IMR-90 (cell line): ENCODE measurements around the gene ADGRG6. TPM values are rescaled to one million over a fixed set of nuclear protein-coding genes. Genes with fewer than 3 reads are reported as not detected.

Source experiments
- ATAC-seq: fragments of 200-7000 bp; cut with Tn5 transposase; 2 replicates; pipeline ENCODE4 v1.9.1; 2020; ENCODE audit warnings: low read depth, mild to moderate bottlenecking, moderate library complexity
- BruUV-seq: library from RNA; stranded (reverse); fragments of 400-500 nt; replicated peaks from 2 replicates; lab custom pipeline; 2021; lab: Mats Ljungman, UMichigan
- CTCF ChIA-PET: fragments of 300-600 bp; formaldehyde crosslinking; extraction: SDS; loops from one replicate; lab custom pipeline; 2021; ENCODE audit warnings: antibody characterized with exemption; lab: Yijun Ruan, JAX
- POLR2A ChIA-PET: fragments of 300-600 bp; sonication (Branson Sonifier 250); formaldehyde crosslinking; loops from one replicate; lab custom pipeline; 2022; ENCODE audit warnings: antibody characterized with exemption; ENCODE audit not compliant: unreplicated experiment; lab: Charles Lee
- DNase-seq: peaks from one replicate; pipeline ENCODE4 v3.0.0; 2013
- H2AFZ ChIP-seq: replicated peaks from 2 replicates; pipeline ENCODE3; 2013; ENCODE audit warnings: low read length, mild to moderate bottlenecking; ENCODE audit not compliant: poor library complexity
- H2AK5ac ChIP-seq: 2 replicates; pipeline ENCODE4 v1.6.1; 2013; ENCODE audit warnings: low read depth, low read length, inconsistent platforms
- H2AK9ac ChIP-seq: replicated peaks from 2 replicates; pipeline ENCODE3; 2013; ENCODE audit warnings: mild to moderate bottlenecking, low read depth, low read length, moderate library complexity; ENCODE audit not compliant: poor library complexity
- H2BK120ac ChIP-seq: 2 replicates; pipeline ENCODE4 v1.6.1; 2013; ENCODE audit warnings: low read depth, low read length, inconsistent platforms
- H2BK15ac ChIP-seq: 3 replicates; pipeline ENCODE4 v1.6.1; 2013; ENCODE audit warnings: low read depth, low read length, inconsistent platforms
- H2BK20ac ChIP-seq: 2 replicates; pipeline ENCODE4 v1.6.1; 2013; ENCODE audit warnings: low read depth, mild to moderate bottlenecking, inconsistent platforms, low read length, moderate library complexity
- H2BK5ac ChIP-seq: 2 replicates; pipeline ENCODE4 v1.6.1; 2013; ENCODE audit warnings: mild to moderate bottlenecking, low read depth, low read length, inconsistent platforms; ENCODE audit not compliant: poor library complexity, severe bottlenecking
- H3K14ac ChIP-seq: replicated peaks from 2 replicates; pipeline ENCODE4 v1.6.1; 2013; ENCODE audit warnings: low read depth, low read length, inconsistent platforms
- H3K18ac ChIP-seq: 2 replicates; pipeline ENCODE4 v1.6.1; 2013; ENCODE audit warnings: low read depth, low read length, control low read depth
- H3K23ac ChIP-seq: 2 replicates; pipeline ENCODE4 v1.6.1; 2013; ENCODE audit warnings: low read depth, low read length, inconsistent platforms
- H3K27ac ChIP-seq: 2 replicates; pipeline ENCODE4 v1.5.1; 2013; ENCODE audit warnings: mild to moderate bottlenecking, control low read depth, low read length; ENCODE audit not compliant: insufficient read depth
- H3K27me3 ChIP-seq: 2 replicates; pipeline ENCODE4 v1.6.1; 2013; ENCODE audit warnings: low read length; ENCODE audit not compliant: control insufficient read depth, insufficient read depth
- H3K36me3 ChIP-seq: 2 replicates; pipeline ENCODE4 v1.6.1; 2013; ENCODE audit warnings: low read length, mixed read lengths; ENCODE audit not compliant: control insufficient read depth, insufficient read depth
- H3K4ac ChIP-seq: 2 replicates; pipeline ENCODE4 v1.6.1; 2013; ENCODE audit warnings: low read depth, low read length, inconsistent platforms
- H3K4me1 ChIP-seq: 2 replicates; pipeline ENCODE4 v1.6.1; 2013; ENCODE audit warnings: low read length, mixed read lengths; ENCODE audit not compliant: control insufficient read depth, insufficient read depth
- H3K4me2 ChIP-seq: 2 replicates; pipeline ENCODE4 v1.6.1; 2013; ENCODE audit warnings: low read depth, mild to moderate bottlenecking, control low read depth, low read length, moderate library complexity
- H3K4me3 ChIP-seq: 2 replicates; pipeline ENCODE4 v1.5.1; 2013; ENCODE audit warnings: low read depth, mild to moderate bottlenecking, control low read depth, low read length, moderate library complexity; ENCODE audit not compliant: insufficient read depth
- H3K56ac ChIP-seq: 2 replicates; pipeline ENCODE4 v1.6.1; 2013; ENCODE audit warnings: low read length, inconsistent platforms; ENCODE audit not compliant: insufficient read depth; ENCODE audit errors: extremely low read depth
- H3K79me1 ChIP-seq, 2 experiments: 2 replicates each; pipeline ENCODE4 v1.6.1; 2013; ENCODE audit warnings: low read length in 2 of 2, inconsistent platforms in 1 of 2, low read depth in 1 of 2
- H3K9ac ChIP-seq: 2 replicates; pipeline ENCODE4 v1.6.1; 2013; ENCODE audit warnings: low read depth, low read length, control low read depth
- H3K9me1 ChIP-seq: 2 replicates; pipeline ENCODE4 v1.6.1; 2013; ENCODE audit warnings: low read length, inconsistent platforms; ENCODE audit not compliant: insufficient read depth
- H3K9me3 ChIP-seq: 2 replicates; pipeline ENCODE4 v1.6.1; 2013; ENCODE audit warnings: low read length; ENCODE audit not compliant: control insufficient read depth, insufficient read depth
- H4K20me1 ChIP-seq: 2 replicates; pipeline ENCODE4 v1.6.1; 2013; ENCODE audit warnings: low read length, inconsistent platforms; ENCODE audit not compliant: insufficient read depth
- H4K5ac ChIP-seq: 2 replicates; pipeline ENCODE4 v1.6.1; 2013; ENCODE audit warnings: mild to moderate bottlenecking, low read depth, low read length, control low read depth
- H4K8ac ChIP-seq, 2 experiments: 2 replicates each; pipeline ENCODE4 v1.6.1; 2013; ENCODE audit warnings: low read depth in 2 of 2, low read length in 2 of 2, control low read depth in 1 of 2, inconsistent platforms in 1 of 2
- H4K91ac ChIP-seq: 2 replicates; pipeline ENCODE4 v1.6.1; 2013; ENCODE audit warnings: low read depth, low read length, inconsistent platforms; ENCODE audit not compliant: insufficient read depth
- CHD1 ChIP-seq: IDR thresholded peaks from 2 replicates; pipeline ENCODE4 v1.6.1; 2012; ENCODE audit warnings: low read depth, low read length, improper control_type of control experiment
- RCOR1 ChIP-seq: IDR thresholded peaks from 2 replicates; pipeline ENCODE4 v1.6.1; 2012; ENCODE audit warnings: mild to moderate bottlenecking, low read length, improper control_type of control experiment; ENCODE audit not compliant: insufficient replicate concordance
- WGBS, 2 experiments: methylation state at CpG; one replicate each; pipeline versions ENCODE4 v1.1.5 to v1.1.7; 2013; ENCODE audit warnings: missing lambda C conversion rate in 2 of 2; ENCODE audit not compliant: insufficient read length in 1 of 2; ENCODE audit errors: extremely low coverage in 2 of 2; 5-methylcytosine and 5-hydroxymethylcytosine counted together
- dilution Hi-C: fragments of 300-500 bp; cut with HindIII; formaldehyde crosslinking; loops from one replicate; pipeline ENCODE4 v1.14.3; 2018; ENCODE audit warnings: low sequenced_read_pairs; ENCODE audit not compliant: unreplicated experiment
- in situ Hi-C: fragments of 300-500 bp; cut with MboI; formaldehyde crosslinking; loops from 3 replicates; pipeline ENCODE4 v1.14.3; 2019; ENCODE audit warnings: low sequenced_read_pairs, inconsistent platforms, mixed read lengths
- intact Hi-C: fragments of 100-400 bp; cut with micrococcal nuclease; formaldehyde crosslinking; loops from 2 replicates; pipeline ENCODE4 v1.10.0; 2022
- polyA plus RNA-seq, 3 experiments: library from polyadenylated mRNA; depleted of rRNA; stranded (reverse); fragments of >200 nt; gene quantifications; 2 replicates each; pipeline ENCODE4 v1.2.3, GENCODE V29; 2012; ENCODE audit warnings: low replicate concordance in 1 of 3
- total RNA-seq: library from RNA; depleted of rRNA; stranded (reverse); fragments of >200 nt; gene quantifications from 2 replicates; pipeline ENCODE4 v1.2.3, GENCODE V29; 2012

Gene ADGRG6
- total and polyA plus RNA-seq, 2 of the 4 experiments (the other 2 are of a cell fraction): 10.0 to 20.3 TPM

DNA sequence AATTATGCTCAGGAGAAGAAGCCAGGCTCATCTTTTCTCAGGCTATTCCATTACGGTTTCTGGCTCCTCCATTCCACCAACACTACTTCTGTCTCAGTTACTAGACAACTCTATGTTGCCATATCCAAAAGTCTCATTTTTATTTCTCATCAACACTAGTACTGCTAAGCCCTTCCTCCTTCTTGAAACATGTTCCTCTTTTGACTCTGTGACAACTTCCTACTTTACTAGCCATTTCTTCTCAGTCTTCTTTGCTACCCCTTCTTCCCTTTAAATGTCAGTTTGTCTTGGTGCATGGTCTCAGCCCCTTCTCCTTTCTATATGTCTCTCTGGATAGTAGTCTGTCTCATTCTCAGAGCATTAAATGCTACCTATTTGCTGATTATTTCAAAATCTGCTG is 7.1 kb upstream of the ADGRG6 start:
- intact Hi-C loops: loop anchor here (5.0 kb wide), 1 partner anchor 57 kb away; no protein-coding TSS in a partner anchor
- Histone ChIP-seq H3K14ac (no peak overlapping the region), H4K5ac (no peak overlapping the region), H2BK120ac (no peak overlapping the region), H2AK9ac (no peak overlapping the region), H4K8ac (no peak overlapping the region), H3K18ac (no peak overlapping the region), H3K27ac (no peak overlapping the region), H4K20me1 (no peaks in the 10 kb centered on the region), H2BK15ac (no peak overlapping the region), H3K9me3 (no peaks in the 10 kb centered on the region), H3K4me2 (no peak overlapping the region), H3K9ac (no peak overlapping the region), H3K56ac (no peak overlapping the region), H3K27me3 (no peaks in the 10 kb centered on the region), H3K4me1 (no peaks in the 10 kb centered on the region; the same call in 1 of the 2 replicates), H3K9me1 (no peaks in the 10 kb centered on the region), H2AFZ (no peak overlapping the region), H3K4me3 (no peak overlapping the region), H3K79me1 (no peaks in the 10 kb centered on the region), H3K23ac (no peak overlapping the region), H4K91ac (no peak overlapping the region), H2BK20ac (no peak overlapping the region), H2BK5ac (no peak overlapping the region), H2AK5ac (no peak overlapping the region), H3K36me3 (no peaks in the 10 kb centered on the region), H3K4ac (no peak overlapping the region)
- dilution Hi-C loops: no loop called here
- in situ Hi-C loops: no loop called here
- ChIA-PET POLR2A (no interaction called here), CTCF (no interaction called here)
- TF ChIP-seq CHD1: no peak
- no peak for TF ChIP-seq RCOR1
- whole genome bisulfite sequencing, 2 experiments: 100% methylated on average over 1 of the region's 1 CpG; no CpG with 5 or more reads in 1 of the 2 experiments
- no peak for ATAC-seq
- no TSS peak for BruUV-seq
- DNase-seq: no peak
